Kidney glomerular epithelial cell (primary cell): ENCODE results near the gene ARID5B.
A peak's percentile ranks its signal among the peaks of the same experiment; 100 is the strongest.

ENCODE experiments used
- DNase-seq: peaks from one replicate; lab custom pipeline; 2025; lab: John Stamatoyannopoulos, UW

The ARID5B gene

GRCh38 chr10:62033125-62033524 lies 131.6 kb downstream of the ARID5B start:
- DNase-seq: no peak

DNA sequence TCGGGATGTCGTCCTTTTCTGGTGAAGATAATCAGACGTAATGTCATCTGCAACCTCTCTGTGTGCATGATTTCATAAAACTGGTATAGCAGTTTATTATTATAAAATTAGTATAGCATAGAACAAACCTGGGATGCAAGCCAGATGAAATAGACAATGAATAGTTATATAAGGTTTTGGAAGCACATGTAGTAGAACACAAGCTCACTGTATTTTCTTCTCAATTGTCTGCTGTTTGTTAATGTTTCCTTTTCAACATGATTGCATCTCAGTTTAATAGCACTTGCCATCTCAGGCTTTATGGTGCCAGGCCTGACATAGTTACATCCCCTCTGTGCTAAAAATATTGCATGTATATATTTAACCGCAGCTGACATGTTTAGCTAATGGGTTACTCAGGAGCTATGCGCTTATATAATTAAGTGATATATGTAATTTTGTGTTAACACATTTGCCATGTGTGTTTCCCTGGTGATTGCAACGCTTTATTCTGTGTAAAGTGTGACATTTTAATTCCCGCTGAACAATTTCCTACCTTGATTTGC lies 132.7 kb downstream of the ARID5B start:
- no peak for DNase-seq

DNA sequence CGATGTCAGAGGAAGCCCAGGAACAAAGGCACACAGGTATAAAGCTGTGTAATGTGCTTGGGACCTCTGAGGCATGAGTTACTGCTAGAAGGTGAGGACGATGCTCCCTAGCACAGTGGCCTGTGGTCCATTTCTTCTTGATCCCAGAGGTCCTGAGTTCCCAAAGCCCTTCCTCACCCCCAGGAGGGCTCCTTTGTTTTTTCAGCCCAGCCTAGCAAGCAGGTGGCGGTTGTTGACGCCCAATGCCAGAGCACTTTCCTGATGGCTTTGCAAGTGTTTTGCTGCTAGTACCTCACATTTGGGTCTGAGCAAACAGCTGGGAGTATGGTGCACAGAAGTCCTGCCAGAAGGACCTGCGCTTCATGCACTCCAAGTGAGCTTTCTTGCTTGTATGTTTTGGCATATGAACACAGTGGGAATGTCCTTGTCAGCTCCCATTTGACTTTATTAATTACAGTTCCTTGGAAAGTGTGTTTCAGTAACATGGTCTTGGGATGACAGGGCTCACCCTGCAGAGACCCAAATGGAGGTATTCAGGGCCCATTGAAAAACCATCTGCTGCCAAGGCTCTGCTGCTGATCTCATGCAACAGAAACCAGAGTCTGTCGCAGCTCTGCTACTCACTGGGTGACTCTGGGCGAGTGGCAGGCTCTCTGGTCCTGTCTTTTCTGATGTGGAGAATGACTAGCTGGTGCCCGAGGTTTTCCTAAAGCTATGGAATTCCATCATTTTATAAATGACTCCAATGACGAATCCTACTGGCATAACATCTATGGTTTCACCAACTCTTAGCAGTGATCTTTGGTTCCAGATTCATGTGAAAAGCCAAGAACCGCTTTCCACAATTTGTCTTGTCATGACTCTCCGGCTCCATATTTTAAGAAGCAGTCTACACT lies 134.9 kb downstream of the ARID5B start:
- DNase-seq: no peak

GRCh38 chr10:62037166-62037831 lies 135.8 kb downstream of the ARID5B start:
- no peak for DNase-seq

DNA sequence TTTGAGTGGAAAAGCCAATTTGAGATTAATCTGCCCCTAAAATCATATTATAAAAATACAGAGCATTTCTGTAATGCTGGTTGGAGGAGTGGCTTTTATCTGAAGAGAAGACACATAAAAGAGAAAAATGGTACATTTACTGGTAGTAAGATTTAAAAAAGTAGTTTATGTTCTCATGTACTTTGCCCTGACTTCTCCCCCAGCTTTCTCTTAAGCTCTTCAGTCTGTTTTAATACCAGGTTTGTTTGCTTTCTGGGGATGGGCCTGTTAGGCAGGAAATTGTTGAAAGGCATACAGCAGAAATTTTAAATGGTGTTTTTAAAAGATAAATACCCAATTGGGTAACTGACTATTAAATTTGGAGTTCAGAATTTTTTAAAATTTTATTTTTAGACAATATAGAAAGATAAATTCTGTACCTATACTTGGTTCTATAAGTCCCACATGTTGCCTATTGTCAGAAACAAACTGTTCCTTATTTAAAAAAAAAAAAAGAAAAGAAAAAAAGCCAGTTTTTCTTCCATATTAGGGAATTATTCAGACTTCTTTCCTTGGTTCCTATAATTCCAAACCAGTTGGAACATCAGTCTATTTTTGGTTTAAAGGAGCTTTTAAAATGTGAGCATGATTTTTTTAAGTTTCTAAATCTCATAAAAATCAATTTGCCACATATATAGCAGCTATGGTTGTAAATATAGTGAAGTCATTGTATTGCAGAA lies 136.6 kb downstream of the ARID5B start:
- DNase-seq: no peak

DNA sequence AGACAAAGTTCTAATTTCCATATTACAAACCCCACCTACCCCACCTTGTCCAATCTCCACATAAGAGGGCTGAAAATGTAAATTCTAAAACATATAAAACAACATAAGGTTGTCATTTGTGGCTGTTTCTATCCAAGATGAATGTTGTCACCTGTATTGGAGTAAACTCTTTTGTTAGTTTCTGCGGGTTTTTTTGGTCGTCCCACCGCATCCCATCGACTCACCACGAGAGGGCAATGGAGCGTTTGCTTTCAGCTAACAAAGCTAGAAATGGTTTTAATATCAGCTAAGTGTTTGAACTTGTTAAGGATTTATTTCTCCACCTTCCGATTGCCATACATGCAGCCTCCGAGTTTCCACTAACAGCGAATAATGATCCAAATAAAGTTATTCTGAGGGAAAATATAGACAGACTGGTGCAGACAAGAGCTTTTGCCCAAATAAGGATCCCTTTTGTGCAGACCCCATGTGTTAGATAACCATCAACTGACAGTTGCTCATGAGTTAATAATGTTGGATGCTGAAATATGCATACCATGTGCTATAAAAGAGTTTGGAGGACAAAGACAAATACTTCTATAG lies 137.2 kb downstream of the ARID5B start:
- DNase-seq: peak; percentile 79

DNA sequence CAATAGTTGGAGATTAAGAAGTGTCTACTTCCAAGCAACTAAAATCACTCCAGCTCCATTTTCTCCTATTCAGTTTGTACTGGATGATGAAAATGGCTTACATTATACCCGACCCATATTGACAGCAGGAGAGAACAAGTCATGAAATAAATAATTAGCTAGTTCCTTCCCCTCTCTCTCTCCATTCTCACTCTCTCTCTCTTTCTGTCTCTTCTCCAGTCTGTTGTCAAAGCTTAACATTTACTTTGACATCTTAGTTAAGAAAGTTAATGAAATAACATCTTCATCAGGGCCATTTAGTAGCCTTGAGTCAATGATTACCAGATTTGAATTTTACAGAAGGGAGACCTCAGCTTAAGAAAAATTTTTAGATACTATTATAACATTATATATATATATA lies 138.5 kb downstream of the ARID5B start:
- peak; percentile 21 for DNase-seq

- no peak for DNase-seq
Observed at GRCh38 chr10:62040881-62041280, 139.4 kb downstream of the ARID5B start.

- peak; percentile 87 for DNase-seq
Observed at GRCh38 chr10:62043421-62044021, 142.0 kb downstream of the ARID5B start.

DNA sequence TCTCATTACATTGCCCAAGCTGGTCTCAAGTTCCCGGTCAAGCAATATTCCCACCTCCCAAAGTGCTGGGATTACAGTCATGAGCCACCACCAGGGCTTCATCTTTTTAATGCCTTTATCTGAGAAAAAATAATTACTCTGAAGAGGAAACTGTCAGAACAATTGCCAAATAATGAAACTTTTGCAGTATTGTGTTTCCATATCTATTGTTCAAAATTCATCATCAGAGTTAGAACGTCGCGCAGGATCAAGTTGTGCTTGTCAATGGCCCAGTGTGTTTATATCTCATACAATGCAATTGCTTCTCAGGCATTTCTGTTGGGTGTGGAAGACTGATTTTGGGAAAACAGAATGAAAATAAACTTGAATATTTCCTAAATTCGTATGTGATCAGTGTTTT lies 143.1 kb downstream of the ARID5B start:
- no peak for DNase-seq

DNA sequence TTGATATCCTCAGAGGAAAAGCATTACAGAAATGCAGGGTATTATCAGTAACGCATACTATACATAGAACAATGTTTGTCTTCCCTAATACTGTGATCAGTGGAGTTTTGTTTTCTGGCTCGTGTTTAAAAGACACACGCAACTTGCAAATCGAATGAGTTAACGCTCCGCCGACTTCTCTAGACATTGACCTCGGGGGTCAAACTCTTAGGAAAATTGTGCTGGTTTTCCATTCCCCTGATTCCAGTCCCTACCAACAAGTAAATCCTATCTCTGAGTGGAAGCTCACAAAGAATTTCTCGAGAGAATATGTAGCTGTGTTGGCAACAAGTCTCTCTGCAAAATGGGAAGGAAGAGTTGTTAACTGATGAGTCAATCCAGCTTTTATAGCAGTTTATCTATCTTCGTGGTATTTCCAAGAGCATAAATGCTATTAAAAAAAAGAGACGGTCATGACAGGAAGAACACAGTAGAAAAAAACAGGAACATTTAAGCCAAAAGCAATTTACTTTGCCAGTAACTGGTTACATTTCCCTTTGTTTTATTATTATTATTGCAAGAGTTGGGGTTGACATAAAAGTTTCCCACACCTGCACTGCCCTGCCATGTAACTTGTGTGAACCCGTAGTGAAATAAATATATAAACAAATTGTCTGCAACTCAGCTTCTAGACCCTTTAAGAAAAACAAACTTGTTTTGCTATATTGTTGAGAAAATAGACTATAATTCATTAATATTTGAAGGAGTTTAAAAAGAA lies 144.4 kb downstream of the ARID5B start:
- DNase-seq: peak; percentile 89

GRCh38 chr10:62046522-62047227 lies 145.2 kb downstream of the ARID5B start:
- DNase-seq: peak; percentile 86

DNA sequence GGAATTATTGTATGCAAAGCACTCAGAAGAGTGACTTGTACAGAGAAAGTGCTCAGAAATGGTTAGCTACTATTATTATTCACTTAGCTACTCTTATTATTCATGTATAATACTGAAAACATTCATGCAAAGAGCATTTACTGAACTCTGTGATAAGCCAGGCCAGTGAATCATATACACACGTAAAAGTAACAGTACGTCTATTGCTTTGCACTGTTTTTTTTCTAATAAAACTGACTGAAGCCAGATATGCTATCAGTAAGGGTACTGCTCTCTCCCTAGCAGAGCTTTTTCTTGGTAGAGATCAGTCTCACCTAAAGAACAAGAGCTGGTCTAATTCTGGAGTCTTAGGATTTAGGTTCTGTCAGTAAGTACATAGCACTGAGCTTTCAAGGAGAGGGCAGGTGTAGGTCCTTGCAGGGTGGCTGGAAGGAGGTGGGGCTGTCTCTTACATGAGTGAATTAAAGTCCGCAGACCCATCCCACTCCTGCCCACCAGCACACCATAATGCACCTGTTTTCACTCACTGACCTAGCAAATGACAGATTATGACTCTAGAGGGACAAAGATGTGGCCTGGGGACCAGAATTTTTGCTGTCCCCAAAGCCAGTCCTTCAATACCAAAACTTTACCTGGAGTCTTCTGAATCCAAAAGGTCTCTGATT lies 145.9 kb downstream of the ARID5B start:
- peak; percentile 25 for DNase-seq

DNA sequence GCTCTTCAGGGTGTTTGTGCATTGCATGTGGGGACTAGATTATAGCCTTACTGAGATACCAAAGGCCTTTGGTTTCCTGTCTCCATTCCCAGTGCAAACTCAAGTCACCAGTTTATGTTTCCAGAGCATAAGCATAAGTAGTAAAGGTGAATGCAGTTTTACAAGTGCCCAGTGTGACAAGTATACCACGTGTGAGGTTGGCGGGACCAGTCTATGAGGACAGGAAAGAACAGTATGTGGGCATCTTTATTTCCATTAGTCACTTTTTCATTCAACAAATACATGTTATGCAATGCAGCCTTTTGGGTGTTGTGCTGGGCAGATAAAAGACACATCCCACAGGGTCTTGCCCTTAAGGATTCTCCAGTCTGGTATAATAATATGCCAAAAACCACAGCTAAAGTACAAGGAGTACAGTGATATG lies 146.5 kb downstream of the ARID5B start:
- DNase-seq: peak; percentile 21

DNA sequence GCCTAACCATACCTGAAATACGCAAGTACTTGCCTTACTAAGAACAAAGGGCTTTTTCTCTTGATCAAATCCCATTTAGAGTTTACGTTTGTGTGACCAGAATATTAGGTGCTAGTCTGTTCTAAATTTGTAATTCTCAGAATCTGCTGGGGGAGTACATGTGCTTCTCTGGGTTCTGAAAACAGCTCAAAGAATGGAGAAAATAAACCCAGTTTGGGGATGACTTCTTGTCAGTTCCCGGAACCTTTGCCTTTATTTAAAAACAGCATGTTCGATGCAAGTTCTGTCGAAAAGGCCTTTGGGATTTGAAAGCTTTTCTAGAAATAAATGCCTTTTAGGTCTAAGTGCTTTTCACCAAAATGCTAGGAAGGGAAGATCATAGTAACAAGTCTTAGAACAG lies 147.0 kb downstream of the ARID5B start:
- DNase-seq: no peak

DNA sequence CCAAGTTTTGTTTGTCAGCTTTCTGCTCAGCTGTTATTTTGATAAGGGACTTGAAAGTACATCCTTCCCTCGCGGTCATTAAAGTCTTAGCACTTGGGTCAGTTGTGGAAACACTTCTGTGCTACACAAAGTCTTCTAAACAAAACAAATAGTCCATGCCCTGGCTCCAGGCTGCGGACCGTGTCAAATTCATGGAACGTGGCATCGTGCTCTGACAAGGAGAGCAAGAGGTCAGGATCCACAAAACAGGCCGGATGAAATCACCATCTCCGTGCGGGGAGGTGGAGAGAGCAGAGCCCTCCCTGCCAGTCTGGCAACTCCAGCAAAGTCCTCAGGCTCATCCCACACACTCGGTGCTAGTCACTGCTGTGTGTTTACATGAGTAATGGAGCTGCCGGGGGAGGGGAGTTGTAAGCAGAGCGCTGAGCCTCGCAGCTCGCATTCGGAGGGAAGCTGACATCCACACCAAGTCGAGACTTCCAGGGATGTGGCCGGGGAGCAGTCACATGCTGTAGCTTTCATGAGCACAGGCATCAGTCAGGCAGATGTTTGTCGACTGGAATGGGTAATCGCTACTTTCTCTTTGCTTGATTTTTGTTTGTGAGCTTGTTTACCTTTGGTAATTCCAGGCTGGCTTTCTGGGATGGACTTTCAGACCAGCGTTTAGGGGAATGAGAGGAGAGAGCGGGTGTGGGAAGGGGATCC lies 147.6 kb downstream of the ARID5B start:
- DNase-seq: peak; percentile 99

GRCh38 chr10:62049624-62050345 lies 148.3 kb downstream of the ARID5B start:
- DNase-seq: peak; percentile 43

DNA sequence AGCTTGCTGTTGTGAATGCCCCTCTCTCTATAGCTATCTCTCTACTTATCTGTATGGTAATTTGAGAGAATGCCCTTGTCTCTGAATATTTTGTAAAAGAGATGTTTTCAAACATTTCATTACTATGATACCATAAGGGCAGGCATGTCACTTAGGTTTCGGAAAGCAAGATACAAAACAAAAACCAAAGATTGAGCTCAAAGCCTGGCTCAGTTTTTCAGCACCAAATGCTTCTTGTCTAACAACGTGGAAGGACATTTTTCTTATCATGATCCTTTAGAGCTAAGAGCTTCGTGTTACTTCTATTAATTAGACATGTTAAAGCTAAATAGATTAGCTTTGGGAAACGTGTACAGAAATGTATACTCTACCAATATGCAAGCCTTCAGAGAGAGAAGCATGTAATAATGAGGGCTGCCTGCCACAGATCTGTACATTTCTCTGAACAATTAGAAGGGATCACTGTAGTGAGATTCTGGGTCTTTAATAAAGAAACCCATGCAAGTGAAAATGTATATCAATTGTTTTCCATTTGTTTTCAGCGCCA lies 148.9 kb downstream of the ARID5B start:
- no peak for DNase-seq
